H1 (cell line): ENCODE data around the gene KRTAP6-1. TPM values are rescaled to one million over a fixed set of nuclear protein-coding genes. Genes with fewer than 3 reads are reported as not detected.

Source experiments
- CTCF ChIA-PET: fragments of 300-600 bp; sonication (Branson Sonifier 250); formaldehyde crosslinking; loops from one replicate; lab custom pipeline; 2021; ENCODE audit not compliant: partially characterized antibody; lab: Charles Lee
- POLR2A ChIA-PET: fragments of 300-600 bp; sonication (Branson Sonifier 250); formaldehyde crosslinking; loops from one replicate; lab custom pipeline; 2021; ENCODE audit warnings: inconsistent platforms; ENCODE audit not compliant: partially characterized antibody; lab: Charles Lee
- DNase-seq, 2 experiments: peaks; one replicate each; pipeline versions ENCODE4 v3.0.0 to v3.0.0-alpha.2; 2010 to 2022; ENCODE audit warnings: low spot score in 2 of 2, low read depth in 1 of 2, mixed read lengths in 1 of 2
- FAIRE-seq: peaks from 2 replicates; lab custom pipeline; 2011; peaks lifted over from hg19 to GRCh38; lab: Jason Lieb, UNC
- H2AFZ ChIP-seq: 2 replicates; pipeline ENCODE4 v1.8.1; 2012; ENCODE audit warnings: low read length, inconsistent platforms
- H2AK5ac ChIP-seq: 2 replicates; pipeline ENCODE4 v1.6.1; 2013; ENCODE audit warnings: low read depth, low read length
- H2BK120ac ChIP-seq: replicated peaks from 2 replicates; pipeline ENCODE3; 2013; ENCODE audit warnings: low read depth, low read length, inconsistent platforms
- H2BK12ac ChIP-seq: 2 replicates; pipeline ENCODE4 v1.6.1; 2013; ENCODE audit warnings: low read depth, low read length
- H2BK15ac ChIP-seq: 2 replicates; pipeline ENCODE4 v1.6.1; 2013; ENCODE audit warnings: low read length
- H2BK20ac ChIP-seq: 2 replicates; pipeline ENCODE4 v1.6.1; 2013; ENCODE audit warnings: low read length
- H2BK5ac ChIP-seq: 2 replicates; pipeline ENCODE4 v1.6.1; 2013; ENCODE audit warnings: low read depth, low read length
- H3K14ac ChIP-seq: 2 replicates; pipeline ENCODE4 v1.6.1; 2013; ENCODE audit warnings: inconsistent platforms; ENCODE audit not compliant: insufficient read length
- H3K18ac ChIP-seq: 2 replicates; pipeline ENCODE4 v1.6.1; 2013; ENCODE audit warnings: low read length; ENCODE audit errors: extremely low read depth
- H3K23ac ChIP-seq: 2 replicates; pipeline ENCODE4 v1.6.1; 2013; ENCODE audit warnings: inconsistent platforms; ENCODE audit not compliant: insufficient read length
- H3K23me2 ChIP-seq: 2 replicates; pipeline ENCODE4 v1.6.1; 2013; ENCODE audit warnings: low read depth, low read length
- H3K27ac ChIP-seq: 2 replicates; pipeline ENCODE4 v1.6.1; 2011; ENCODE audit warnings: low read depth, low read length, inconsistent platforms
- H3K27me3 ChIP-seq, 4 experiments: replicated peaks in 1 of 4; 1 replicate in 1 of 4; 2 replicates in 3 of 4; pipeline versions ENCODE4 v1.6.1 to v1.8.1; 2011 to 2013; ENCODE audit warnings: low read length in 3 of 4, mild to moderate bottlenecking in 3 of 4, inconsistent platforms in 2 of 4, mixed read lengths in 2 of 4, moderate library complexity in 1 of 4; ENCODE audit not compliant: control insufficient read depth in 3 of 4, insufficient read depth in 3 of 4; ENCODE audit errors: extremely low read depth in 1 of 4
- H3K36me3 ChIP-seq, 4 experiments: 2 replicates each; pipeline versions ENCODE4 v1.6.1 to v1.8.1; 2011 to 2013; ENCODE audit warnings: mild to moderate bottlenecking in 4 of 4, low read length in 3 of 4, moderate library complexity in 2 of 4, control low read depth in 1 of 4, inconsistent platforms in 1 of 4; ENCODE audit not compliant: insufficient read depth in 4 of 4, control insufficient read depth in 2 of 4
- H3K4ac ChIP-seq: replicated peaks from 2 replicates; pipeline ENCODE3; 2013; ENCODE audit warnings: low read length, low read depth, mixed read lengths, inconsistent platforms; ENCODE audit not compliant: insufficient read length
- H3K4me1 ChIP-seq, 4 experiments: replicated peaks in 1 of 4; 1 replicate in 1 of 4; 2 replicates in 3 of 4; pipeline versions ENCODE4 v1.6.1 to v1.8.1; 2011 to 2013; ENCODE audit warnings: low read length in 3 of 4, inconsistent platforms in 2 of 4, mixed read lengths in 1 of 4; ENCODE audit not compliant: insufficient read depth in 4 of 4, control insufficient read depth in 3 of 4
- H3K4me2 ChIP-seq, 2 experiments: 2 replicates each; pipeline versions ENCODE4 v1.6.1 to v1.8.1; 2011 to 2013; ENCODE audit warnings: low read depth in 2 of 2, low read length in 2 of 2, control low read depth in 1 of 2, inconsistent platforms in 1 of 2, mild to moderate bottlenecking in 1 of 2; ENCODE audit not compliant: insufficient read depth in 1 of 2
- H3K4me3 ChIP-seq, 4 experiments: fragments of 200-600, 300-600 bp in 1 of 4; sonication (generic), shearing (Covaris generic), sonication (Bioruptor Twin) in 1 of 4; 2 replicates each; pipeline versions ENCODE4 v1.5.1 to v1.8.1; 2011 to 2016; ENCODE audit warnings: low read length in 4 of 4, low read depth in 3 of 4, control low read depth in 2 of 4, inconsistent platforms in 2 of 4, mild to moderate bottlenecking in 2 of 4, mixed read lengths in 1 of 4, moderate library complexity in 1 of 4; ENCODE audit not compliant: insufficient read depth in 2 of 4; ENCODE audit errors: extremely low read depth in 1 of 4
- H3K56ac ChIP-seq: replicated peaks from 2 replicates; pipeline ENCODE3; 2013; ENCODE audit warnings: low read depth, mild to moderate bottlenecking, mixed read lengths, low read length, inconsistent platforms; ENCODE audit not compliant: insufficient read length
- H3K79me1 ChIP-seq: 2 replicates; pipeline ENCODE4 v1.6.1; 2013; ENCODE audit warnings: low read depth, low read length, control low read depth
- H3K79me2 ChIP-seq, 2 experiments: 2 replicates each; pipeline versions ENCODE4 v1.6.1 to v1.8.1; 2012 to 2013; ENCODE audit warnings: low read length in 2 of 2, mild to moderate bottlenecking in 2 of 2, inconsistent platforms in 1 of 2; ENCODE audit not compliant: insufficient read depth in 2 of 2, control insufficient read depth in 1 of 2
- H3K9ac ChIP-seq, 4 experiments: replicated peaks in 1 of 4; 1 replicate in 1 of 4; 2 replicates in 3 of 4; pipeline versions ENCODE4 v1.6.1 to v1.8.1; 2011 to 2013; ENCODE audit warnings: low read depth in 3 of 4, low read length in 3 of 4, control low read depth in 2 of 4, mild to moderate bottlenecking in 2 of 4, moderate library complexity in 2 of 4, inconsistent platforms in 1 of 4; ENCODE audit errors: extremely low read depth in 1 of 4
- H3K9me3 ChIP-seq, 2 experiments: 2 replicates each; pipeline versions ENCODE4 v1.6.1 to v1.8.1; 2012 to 2013; ENCODE audit warnings: mild to moderate bottlenecking in 2 of 2, moderate library complexity in 2 of 2, control low read depth in 1 of 2, inconsistent platforms in 1 of 2, low read depth in 1 of 2, low read length in 1 of 2, mixed read lengths in 1 of 2; ENCODE audit not compliant: insufficient read depth in 2 of 2
- H4K20me1 ChIP-seq, 2 experiments: replicated peaks in 1 of 2; 2 replicates each; pipeline versions ENCODE3 to v1.8.1; 2011 to 2013; ENCODE audit warnings: inconsistent platforms in 2 of 2, low read length in 2 of 2, mild to moderate bottlenecking in 1 of 2; ENCODE audit not compliant: insufficient read depth in 2 of 2, control insufficient read depth in 1 of 2
- H4K5ac ChIP-seq: 2 replicates; pipeline ENCODE4 v1.6.1; 2013; ENCODE audit warnings: low read length, low read depth, mixed read lengths, inconsistent platforms; ENCODE audit not compliant: insufficient read length
- H4K8ac ChIP-seq: 2 replicates; pipeline ENCODE4 v1.8.0; 2013; ENCODE audit warnings: mild to moderate bottlenecking, moderate library complexity, low read length, inconsistent platforms; ENCODE audit not compliant: insufficient read depth; ENCODE audit errors: extremely low read depth
- H4K91ac ChIP-seq: replicated peaks from 2 replicates; pipeline ENCODE3; 2013; ENCODE audit warnings: low read length, mixed read lengths, inconsistent platforms; ENCODE audit not compliant: insufficient read length
- CHD1 ChIP-seq: IDR thresholded peaks from 2 replicates; pipeline ENCODE4 v1.6.1; 2012; ENCODE audit warnings: low read depth, low read length, improper control_type of control experiment
- CHD2 ChIP-seq: IDR thresholded peaks from 2 replicates; pipeline ENCODE4 v1.6.1; 2012; ENCODE audit warnings: low read length, improper control_type of control experiment
- E2F6 ChIP-seq: IDR thresholded peaks from 2 replicates; pipeline ENCODE4 v1.6.1; 2012; ENCODE audit warnings: inconsistent platforms
- EGR1 ChIP-seq: IDR thresholded peaks from 2 replicates; pipeline ENCODE4 v1.6.1; 2011; ENCODE audit warnings: low read depth, low read length, borderline replicate concordance
- FOSL1 ChIP-seq: IDR thresholded peaks from 2 replicates; pipeline ENCODE4 v1.6.1; 2011; ENCODE audit warnings: mild to moderate bottlenecking, low read depth, low read length, moderate library complexity; ENCODE audit not compliant: insufficient read depth
- HDAC2 ChIP-seq, 2 experiments: fragments of 300-600 bp in 1 of 2; sonication (generic) in 1 of 2; IDR thresholded peaks; 2 replicates each; pipeline ENCODE4 v1.6.1; 2011 to 2012; ENCODE audit warnings: low read depth in 2 of 2, low read length in 2 of 2, mild to moderate bottlenecking in 2 of 2, moderate library complexity in 2 of 2, borderline replicate concordance in 1 of 2, inconsistent platforms in 1 of 2
- JUN ChIP-seq: IDR thresholded peaks from 2 replicates; pipeline ENCODE4 v1.6.1; 2011; ENCODE audit warnings: low read depth, mild to moderate bottlenecking, improper control_type of control experiment, low read length
- JUND ChIP-seq: IDR thresholded peaks from 2 replicates; pipeline ENCODE4 v1.6.1; 2011; ENCODE audit warnings: mild to moderate bottlenecking, improper control_type of control experiment, low read length
- SIN3A ChIP-seq, 2 experiments: IDR thresholded peaks in 1 of 2; conservative IDR thresholded peaks in 1 of 2; 2 replicates each; pipeline ENCODE4 v1.6.1; 2011 to 2012; ENCODE audit warnings: low read length in 2 of 2, improper control_type of control experiment in 1 of 2, low read depth in 1 of 2, mild to moderate bottlenecking in 1 of 2
- SIX5 ChIP-seq: IDR thresholded peaks from 2 replicates; pipeline ENCODE4 v1.6.1; 2011; ENCODE audit warnings: mild to moderate bottlenecking, low read depth, low read length
- SRF ChIP-seq: IDR thresholded peaks from 2 replicates; pipeline ENCODE4 v1.6.1; 2011; ENCODE audit warnings: mild to moderate bottlenecking, low read depth, low read length, moderate library complexity
- USF2 ChIP-seq: IDR thresholded peaks from 2 replicates; pipeline ENCODE4 v1.6.1; 2011; ENCODE audit warnings: low read length, improper control_type of control experiment
- WGBS, 2 experiments: shearing (Covaris generic) in 1 of 2; methylation state at CpG; one replicate each; pipeline versions ENCODE4 v1.1.6 to v1.1.7; 2013 to 2015; ENCODE audit warnings: low lambda C conversion rate in 2 of 2, mixed read lengths in 2 of 2, inconsistent platforms in 1 of 2, low coverage in 1 of 2, missing lambda C conversion rate in 1 of 2; ENCODE audit not compliant: insufficient replicate concordance in 2 of 2, insufficient coverage in 1 of 2, insufficient read length in 1 of 2; ENCODE audit errors: extremely low coverage in 1 of 2, missing lambda C conversion rate in 1 of 2; 5-methylcytosine and 5-hydroxymethylcytosine counted together
- polyA plus RNA-seq, 7 experiments: library from polyadenylated mRNA; depleted of rRNA in 3 of 7; stranded (reverse) in 5 of 7; unstranded in 2 of 7; fragments of >200 nt in 5 of 7; fragments of 200-250 nt in 2 of 7; gene quantifications; 1 replicate in 5 of 7; 2 replicates in 1 of 7; 4 replicates in 1 of 7; pipeline versions ENCODE4 v1.2.1 to v1.2.3, GENCODE V29; 2011 to 2013; ENCODE audit warnings: missing spikeins in 2 of 7, mixed read lengths in 2 of 7
- total RNA-seq: library from RNA; stranded (reverse); fragmentation: NEBNext Ultra II Directional; extraction: Animal tissue kit (Norgen Biotek cat#: 25700); gene quantifications from 2 replicates; pipeline ENCODE4 v1.2.1, GENCODE V29; 2021

KRTAP6-1 gene
- total and polyA plus RNA-seq, 2 of the 8 experiments (the other 6 are each of a cell fraction or from before 2014, with no cell fraction given), result not detected

GRCh38 chr21:30623362-30623761 is 9.6 kb upstream of the KRTAP6-1 start:
- H3K9me3 ChIP-seq, result peaks cover 7% of the 10 kb centered on the region in 2 experiments
- H2AK5ac ChIP-seq, result no peak overlapping the region
- no peak overlapping the region for H3K23ac ChIP-seq
- FAIRE-seq (no peak), DNase-seq (no peak)
- H3K4ac ChIP-seq, result no peak overlapping the region
- H2BK5ac ChIP-seq, result no peak overlapping the region
- H2BK15ac ChIP-seq, result no peak overlapping the region
- no peak overlapping the region for H2AFZ ChIP-seq
- H3K4me1 ChIP-seq, result peaks cover 0 to 2% (median 0%) of the 10 kb centered on the region in 4 experiments; a peak in 2 of 7 replicates
- POLR2A ChIA-PET, result no interaction called here
- H4K20me1 ChIP-seq, result no peaks in the 10 kb centered on the region
- peaks cover 0 to 1% (median 0%) of the 10 kb centered on the region in 4 experiments; a peak in 1 of 7 replicates for H3K27me3 ChIP-seq
- no peak overlapping the region for H2BK12ac ChIP-seq
- no peaks in the 10 kb centered on the region for H3K79me1 ChIP-seq
- H3K4me2 ChIP-seq, result no peak overlapping the region
- H3K4me3 ChIP-seq, result no peak overlapping the region
- no peak overlapping the region for H4K8ac ChIP-seq
- no peak overlapping the region for H3K14ac ChIP-seq
- H3K36me3 ChIP-seq, result no peaks in the 10 kb centered on the region
- no peak overlapping the region for H2BK120ac ChIP-seq
- no peak overlapping the region for H3K56ac ChIP-seq
- H4K5ac ChIP-seq, result no peak overlapping the region
- WGBS, 2 experiments, result 90% methylated on average over 3 of the region's 3 CpGs; no CpG with 5 or more reads in 1 of the 2 experiments
- no peak overlapping the region for H3K27ac ChIP-seq
- no peak overlapping the region for H3K18ac ChIP-seq
- H3K79me2 ChIP-seq, result no peaks in the 10 kb centered on the region
- H3K23me2 ChIP-seq, result no peaks in the 10 kb centered on the region
- H4K91ac ChIP-seq, result no peak overlapping the region
- H2BK20ac ChIP-seq, result no peak overlapping the region
- no peak overlapping the region for H3K9ac ChIP-seq
- CTCF ChIA-PET, result interaction anchor here (1.5 kb wide), 1 partner anchor 17 kb away, joined by 5 read pairs; no protein-coding TSS in a partner anchor
- no peak for TF ChIP-seq SIX5
- no peak for TF ChIP-seq JUN
- TF ChIP-seq CHD1, result no peak
- no peak for TF ChIP-seq SRF
- TF ChIP-seq HDAC2 (IDR thresholded peaks at IDR 0.05; ENCODE audit: borderline replicate concordance in 1 of 2, low read depth in 2 of 2, low read length in 2 of 2), result no peak
- TF ChIP-seq E2F6, result no peak
- TF ChIP-seq JUND, result no peak
- no peak for TF ChIP-seq CHD2
- no peak for TF ChIP-seq FOSL1
- no peak for TF ChIP-seq EGR1
- no peak for TF ChIP-seq USF2
- TF ChIP-seq SIN3A (conservative IDR thresholded peaks at IDR 0.05 in 1 of 2, IDR thresholded peaks at IDR 0.05 in 1 of 2; ENCODE audit: low read depth in 1 of 2, low read length in 2 of 2), result no peak
